ENCODE data around the gene ZNF319. TPM values are rescaled to one million over a fixed set of nuclear protein-coding genes. Genes with fewer than 3 reads are reported as not detected.

ZNF319 gene
- total and polyA plus RNA-seq, 2 of the 13 experiments (the other 11 are each of a cell fraction or from before 2014, with no cell fraction given) = 2.4 to 3.6 TPM

- FAIRE-seq (no peak), DNase-seq (ENCODE audit: low spot score) (no peak), ATAC-seq (no peak)
- Histone ChIP-seq H3K36me3 (replicated peaks in 1 of 2; ENCODE audit: control insufficient read depth in 1 of 2, insufficient read depth in 2 of 2, low read length in 2 of 2) (peaks cover 3 to 8% of the 10 kb centered on the region in 2 experiments; a peak in 2 of 5 replicates), H3K9ac (ENCODE audit: insufficient read depth, low read depth, low read length) (no peak overlapping the region), H2AFZ (ENCODE audit: low read length) (no peak overlapping the region), H3K4me1 (ENCODE audit: insufficient read depth, low read length) (peaks cover 52% of the 10 kb centered on the region), H3K4me3 (replicated peaks in 1 of 3; ENCODE audit: insufficient read depth in 1 of 3, low read depth in 2 of 3, low read length in 3 of 3) (no peak overlapping the region), H3K27ac (ENCODE audit: extremely low read length, insufficient read depth, low read length) (no peak overlapping the region), H3K27me3 (ENCODE audit: control insufficient read depth in 1 of 2, insufficient read depth in 2 of 2, low read length in 2 of 2) (no peaks in the 10 kb centered on the region), H4K20me1 (ENCODE audit: insufficient read depth, low read length) (peaks cover 34% of the 10 kb centered on the region; the same call in 1 of the 2 replicates), H3K79me2 (ENCODE audit: insufficient read depth, low read length) (peaks cover 35% of the 10 kb centered on the region), H3K4me2 (ENCODE audit: low read depth, low read length) (no peak overlapping the region), H3K9me3 (ENCODE audit: low read length) (no peaks in the 10 kb centered on the region)
- ChIA-PET CTCF (ENCODE audit: low intra/inter-chr PET ratio, low total read pairs) (no interaction called here), POLR2A (no interaction called here)
- WGBS (ENCODE audit: low lambda C conversion rate) = 95% methylated on average over 2 of the region's 2 CpGs
- no TSS peak for BruUV-seq (replicated peaks)
- in situ Hi-C loops (cut with HindIII; ENCODE audit: extremely low pct_ligation_motif_present, low pct_unique_long_range_greater_than_20kb) (no loop called here), intact Hi-C loops (cut with micrococcal nuclease; ENCODE audit: unreplicated experiment) (loop anchor here (10.0 kb wide), 2 partner anchors 165 to 275 kb away; partner anchors contain the start of gene CSNK2A2)
- TF ChIP-seq ZXDC (CRISPR knock-in tag; IDR thresholded peaks at IDR 0.05) (0 out of 2 replicates have a peak, but pooled peaks have one; percentile 7), RBM22 (optimal IDR thresholded peaks at IDR 0.05; ENCODE audit: low read length) (peak; percentile 33), ZNF337 (CRISPR knock-in tag; IDR thresholded peaks at IDR 0.05; ENCODE audit: borderline replicate concordance, low read depth) (no peak)
Measured at GRCh38 chr16:58029410-58029809, 28.9 kb upstream of the ZNF319 start.

- ChIA-PET POLR2A (interaction anchor here (1.6 kb wide), 1 partner anchor 28 kb away, joined by 4 read pairs; the partner anchor contains the start of genes USB1 and ZNF319), CTCF (ENCODE audit: low intra/inter-chr PET ratio, low total read pairs) (no interaction called here)
- H3K36me3 ChIP-seq (replicated peaks in 1 of 2; ENCODE audit: control insufficient read depth in 1 of 2, insufficient read depth in 2 of 2, low read length in 2 of 2) = peaks cover 3 to 6% of the 10 kb centered on the region in 2 experiments; a peak in 2 of 5 replicates
- H3K4me3 ChIP-seq (replicated peaks in 1 of 3; ENCODE audit: insufficient read depth in 1 of 3, low read depth in 2 of 3, low read length in 3 of 3) = no peak overlapping the region
- peak overlapping the region; percentile 96; the same call in 1 of the 2 replicates for H3K4me2 ChIP-seq (ENCODE audit: low read depth, low read length)
- no peaks in the 10 kb centered on the region for H3K9me3 ChIP-seq (ENCODE audit: low read length)
- no peak overlapping the region for H2AFZ ChIP-seq (ENCODE audit: low read length)
- DNase-seq (ENCODE audit: low spot score) (no peak), ATAC-seq (no peak), FAIRE-seq (no peak)
- intact Hi-C loops (cut with micrococcal nuclease; ENCODE audit: unreplicated experiment) (loop anchor here (10.0 kb wide), 2 partner anchors 166 to 276 kb away; partner anchors contain the start of gene CSNK2A2), in situ Hi-C loops (cut with HindIII; ENCODE audit: extremely low pct_ligation_motif_present, low pct_unique_long_range_greater_than_20kb) (no loop called here)
- H4K20me1 ChIP-seq (ENCODE audit: insufficient read depth, low read length) = peaks cover 34% of the 10 kb centered on the region; the same call in 1 of the 2 replicates
- WGBS (ENCODE audit: low lambda C conversion rate) = 93% methylated on average over 5 of the region's 6 CpGs
- peaks cover 35% of the 10 kb centered on the region for H3K79me2 ChIP-seq (ENCODE audit: insufficient read depth, low read length)
- H3K27me3 ChIP-seq (ENCODE audit: control insufficient read depth in 1 of 2, insufficient read depth in 2 of 2, low read length in 2 of 2) = no peaks in the 10 kb centered on the region
- H3K4me1 ChIP-seq (ENCODE audit: insufficient read depth, low read length) = peaks cover 60% of the 10 kb centered on the region
- H3K9ac ChIP-seq (ENCODE audit: insufficient read depth, low read depth, low read length) = no peak overlapping the region
- no peak overlapping the region for H3K27ac ChIP-seq (ENCODE audit: extremely low read length, insufficient read depth, low read length)
- BruUV-seq (replicated peaks) = no TSS peak
- no peak for TF ChIP-seq ZNF713 (CRISPR knock-in tag; IDR thresholded peaks at IDR 0.05)
- no peak for TF ChIP-seq DNMT3B (CRISPR knock-in tag; conservative IDR thresholded peaks at IDR 0.05)
- TF ChIP-seq ZNF776 (CRISPR knock-in tag; IDR thresholded peaks at IDR 0.05) = 0 out of 2 replicates have a peak, but pooled peaks have one; percentile 42
- no peak for TF ChIP-seq FOXK1 (CRISPR knock-in tag; IDR thresholded peaks at IDR 0.05; ENCODE audit: borderline replicate concordance, low read depth)
- 0 out of 2 replicates have a peak, but pooled peaks have one; percentile 40 for TF ChIP-seq ZNF547 (CRISPR knock-in tag; IDR thresholded peaks at IDR 0.05)
- TF ChIP-seq, protein P1, sequence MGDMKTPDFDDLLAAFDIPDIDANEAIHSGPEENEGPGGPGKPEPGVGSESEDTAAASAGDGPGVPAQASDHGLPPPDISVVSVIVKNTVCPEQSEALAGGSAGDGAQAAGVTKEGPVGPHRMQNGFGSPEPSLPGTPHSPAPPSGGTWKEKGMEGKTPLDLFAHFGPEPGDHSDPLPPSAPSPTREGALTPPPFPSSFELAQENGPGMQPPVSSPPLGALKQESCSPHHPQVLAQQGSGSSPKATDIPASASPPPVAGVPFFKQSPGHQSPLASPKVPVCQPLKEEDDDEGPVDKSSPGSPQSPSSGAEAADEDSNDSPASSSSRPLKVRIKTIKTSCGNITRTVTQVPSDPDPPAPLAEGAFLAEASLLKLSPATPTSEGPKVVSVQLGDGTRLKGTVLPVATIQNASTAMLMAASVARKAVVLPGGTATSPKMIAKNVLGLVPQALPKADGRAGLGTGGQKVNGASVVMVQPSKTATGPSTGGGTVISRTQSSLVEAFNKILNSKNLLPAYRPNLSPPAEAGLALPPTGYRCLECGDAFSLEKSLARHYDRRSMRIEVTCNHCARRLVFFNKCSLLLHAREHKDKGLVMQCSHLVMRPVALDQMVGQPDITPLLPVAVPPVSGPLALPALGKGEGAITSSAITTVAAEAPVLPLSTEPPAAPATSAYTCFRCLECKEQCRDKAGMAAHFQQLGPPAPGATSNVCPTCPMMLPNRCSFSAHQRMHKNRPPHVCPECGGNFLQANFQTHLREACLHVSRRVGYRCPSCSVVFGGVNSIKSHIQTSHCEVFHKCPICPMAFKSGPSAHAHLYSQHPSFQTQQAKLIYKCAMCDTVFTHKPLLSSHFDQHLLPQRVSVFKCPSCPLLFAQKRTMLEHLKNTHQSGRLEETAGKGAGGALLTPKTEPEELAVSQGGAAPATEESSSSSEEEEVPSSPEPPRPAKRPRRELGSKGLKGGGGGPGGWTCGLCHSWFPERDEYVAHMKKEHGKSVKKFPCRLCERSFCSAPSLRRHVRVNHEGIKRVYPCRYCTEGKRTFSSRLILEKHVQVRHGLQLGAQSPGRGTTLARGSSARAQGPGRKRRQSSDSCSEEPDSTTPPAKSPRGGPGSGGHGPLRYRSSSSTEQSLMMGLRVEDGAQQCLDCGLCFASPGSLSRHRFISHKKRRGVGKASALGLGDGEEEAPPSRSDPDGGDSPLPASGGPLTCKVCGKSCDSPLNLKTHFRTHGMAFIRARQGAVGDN (CRISPR knock-in tag; IDR thresholded peaks at IDR 0.05) = peak; percentile 25
- TF ChIP-seq ZKSCAN8 (CRISPR knock-in tag; IDR thresholded peaks at IDR 0.05; ENCODE audit: borderline replicate concordance) = no peak
- TF ChIP-seq ZNF670 (CRISPR knock-in tag; IDR thresholded peaks at IDR 0.05; ENCODE audit: borderline replicate concordance) = no peak
Measured at GRCh38 chr16:58028541-58029070, 28.1 kb upstream of the ZNF319 start.
